Measurements from ENCODE around the gene RAB36. TPM values are rescaled to one million over a fixed set of nuclear protein-coding genes. Genes with fewer than 3 reads are reported as not detected.

RAB36 gene
- total RNA-seq, 1 donor from 2014 or later = 0.47 TPM

- Histone ChIP-seq H3K4me1 (peaks cover 43% of the 10 kb centered on the region), H3K36me3 (no peaks in the 10 kb centered on the region), H3K4me3 (no peak overlapping the region), H3K27me3 (ENCODE audit: low read depth) (no peaks in the 10 kb centered on the region), H3K9me3 (replicated peaks) (no peaks in the 10 kb centered on the region), H3K27ac (replicated peaks) (peak overlapping the region; percentile 75)
- no peak for DNase-seq
- TF ChIP-seq CTCF (IDR thresholded peaks at IDR 0.05; ENCODE audit: borderline replicate concordance) = no peak
- intact Hi-C loops (cut with micrococcal nuclease) = no loop called here
Measured at GRCh38 chr22:23204125-23204488, 58.8 kb downstream of the RAB36 start.

DNA sequence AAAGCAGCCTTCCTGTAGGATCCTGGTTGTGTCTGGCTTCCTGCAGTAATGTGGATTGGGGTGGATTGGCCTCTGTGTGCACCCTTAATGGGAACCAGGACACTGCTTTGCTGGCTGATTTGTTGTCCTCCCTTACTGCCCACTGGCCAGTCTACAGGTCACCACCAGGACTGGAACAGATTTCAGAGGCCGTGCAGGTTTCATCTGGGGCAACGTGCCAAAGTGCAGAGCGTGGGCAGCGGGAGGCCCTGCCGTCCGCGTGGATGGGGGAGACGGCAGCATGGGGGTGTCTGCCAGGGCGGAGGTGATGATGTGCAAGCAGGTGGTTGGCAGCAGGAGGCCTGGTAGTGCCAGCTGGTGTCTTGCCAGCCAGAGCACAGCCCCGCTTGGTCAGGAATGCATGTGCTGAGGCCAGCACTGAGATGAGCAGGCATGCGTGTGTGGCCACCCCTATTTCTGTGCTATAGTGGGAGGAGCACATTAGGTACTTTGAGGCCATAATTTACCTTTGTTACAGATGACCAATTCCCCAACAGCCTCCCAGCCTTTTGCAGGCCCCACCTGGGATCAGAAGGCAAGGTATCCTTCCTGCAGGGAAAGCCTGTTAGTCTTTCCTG lies 59.4 kb downstream of the RAB36 start:
- Histone ChIP-seq H3K4me1 (peaks cover 38% of the 10 kb centered on the region), H3K4me3 (no peak overlapping the region), H3K36me3 (no peaks in the 10 kb centered on the region), H3K9me3 (replicated peaks) (no peaks in the 10 kb centered on the region), H3K27ac (replicated peaks) (peak overlapping the region; percentile 75), H3K27me3 (ENCODE audit: low read depth) (no peaks in the 10 kb centered on the region)
- peak; percentile 85 for DNase-seq
- TF ChIP-seq CTCF (IDR thresholded peaks at IDR 0.05; ENCODE audit: borderline replicate concordance) = peak; percentile 24
- intact Hi-C loops (cut with micrococcal nuclease) = no loop called here

DNA sequence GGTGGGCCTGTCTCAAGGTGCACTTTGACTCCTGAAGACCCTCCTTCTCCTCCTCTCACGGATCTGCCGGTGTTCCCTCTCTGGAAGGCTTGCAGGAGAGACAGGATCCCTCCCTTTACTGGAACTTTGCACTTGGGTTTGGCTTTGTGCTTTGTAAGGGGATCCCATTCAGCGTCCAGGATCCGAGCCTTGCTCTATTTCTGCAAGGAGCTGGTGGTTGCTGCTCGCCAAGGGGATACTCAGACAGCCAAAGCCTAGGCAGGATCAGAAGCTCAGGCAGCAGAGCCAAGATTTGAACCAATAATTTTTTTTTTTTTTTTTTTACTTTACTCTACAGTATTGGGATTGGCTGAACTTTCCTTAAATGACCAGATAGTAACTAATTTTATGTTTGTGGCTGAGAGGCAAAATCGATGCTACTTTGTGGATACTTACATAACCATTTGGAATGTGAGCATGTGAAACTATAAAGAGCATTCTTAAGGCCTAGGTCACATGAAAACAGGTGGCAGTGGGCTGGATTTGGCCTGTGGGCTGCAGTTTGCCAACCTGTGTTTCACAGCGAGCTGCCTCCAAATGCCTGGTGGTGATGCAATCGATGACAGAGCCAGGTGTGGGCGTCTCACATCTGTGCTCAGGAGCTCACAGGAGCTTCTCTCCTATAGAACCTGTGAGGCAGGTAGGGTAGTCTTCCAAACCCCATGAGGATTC lies 60.2 kb downstream of the RAB36 start:
- Histone ChIP-seq H3K4me1 (peaks cover 37% of the 10 kb centered on the region), H3K9me3 (replicated peaks) (no peaks in the 10 kb centered on the region), H3K27ac (replicated peaks) (peak overlapping the region; percentile 75), H3K4me3 (no peak overlapping the region), H3K36me3 (no peaks in the 10 kb centered on the region), H3K27me3 (ENCODE audit: low read depth) (no peaks in the 10 kb centered on the region)
- TF ChIP-seq CTCF (IDR thresholded peaks at IDR 0.05; ENCODE audit: borderline replicate concordance) = no peak
- intact Hi-C loops (cut with micrococcal nuclease) = no loop called here
- peak; percentile 7 for DNase-seq

DNA sequence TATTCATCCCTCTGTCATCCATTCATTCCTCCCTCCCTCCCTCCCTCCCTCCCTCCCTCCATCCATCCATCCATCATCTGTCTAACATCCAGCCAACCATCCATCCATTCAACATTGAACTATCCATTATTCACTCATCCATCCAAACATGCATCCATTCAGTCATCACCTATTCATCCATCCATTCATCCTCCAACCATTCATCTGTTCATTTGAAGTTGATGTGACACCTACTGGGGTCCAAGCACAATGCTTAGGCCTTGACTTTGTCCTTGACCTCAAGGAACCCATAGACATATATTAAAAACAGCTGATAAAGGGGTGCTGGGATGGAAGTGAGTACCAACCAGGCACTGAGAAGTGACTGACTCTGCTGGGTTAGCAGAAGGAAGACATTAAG lies 61.6 kb downstream of the RAB36 start:
- intact Hi-C loops (cut with micrococcal nuclease) = no loop called here
- Histone ChIP-seq H3K4me1 (peaks cover 47% of the 10 kb centered on the region), H3K27ac (replicated peaks) (no peak overlapping the region), H3K9me3 (replicated peaks) (no peaks in the 10 kb centered on the region), H3K27me3 (ENCODE audit: low read depth) (no peaks in the 10 kb centered on the region), H3K4me3 (no peak overlapping the region), H3K36me3 (no peaks in the 10 kb centered on the region)
- DNase-seq = no peak
- TF ChIP-seq CTCF (IDR thresholded peaks at IDR 0.05; ENCODE audit: borderline replicate concordance) = no peak

GRCh38 chr22:23207729-23208393 lies 62.6 kb downstream of the RAB36 start:
- Histone ChIP-seq H3K36me3 (no peaks in the 10 kb centered on the region), H3K4me1 (peaks cover 51% of the 10 kb centered on the region), H3K9me3 (replicated peaks) (no peaks in the 10 kb centered on the region), H3K4me3 (no peak overlapping the region), H3K27ac (replicated peaks) (no peak overlapping the region), H3K27me3 (ENCODE audit: low read depth) (no peaks in the 10 kb centered on the region)
- intact Hi-C loops (cut with micrococcal nuclease) = no loop called here
- TF ChIP-seq CTCF (IDR thresholded peaks at IDR 0.05; ENCODE audit: borderline replicate concordance) = no peak
- DNase-seq = no peak
